Measurements from ENCODE around the gene CNEP1R1.

The CNEP1R1 gene

GRCh38 chr16:50036426-50036825, 11.4 kb downstream of the CNEP1R1 start:
- TF ChIP-seq CTCF (IDR thresholded peaks at IDR 0.05), result no peak
- no peak overlapping the region for H3K4me3 ChIP-seq (ENCODE audit: low read depth, low read length)

DNA sequence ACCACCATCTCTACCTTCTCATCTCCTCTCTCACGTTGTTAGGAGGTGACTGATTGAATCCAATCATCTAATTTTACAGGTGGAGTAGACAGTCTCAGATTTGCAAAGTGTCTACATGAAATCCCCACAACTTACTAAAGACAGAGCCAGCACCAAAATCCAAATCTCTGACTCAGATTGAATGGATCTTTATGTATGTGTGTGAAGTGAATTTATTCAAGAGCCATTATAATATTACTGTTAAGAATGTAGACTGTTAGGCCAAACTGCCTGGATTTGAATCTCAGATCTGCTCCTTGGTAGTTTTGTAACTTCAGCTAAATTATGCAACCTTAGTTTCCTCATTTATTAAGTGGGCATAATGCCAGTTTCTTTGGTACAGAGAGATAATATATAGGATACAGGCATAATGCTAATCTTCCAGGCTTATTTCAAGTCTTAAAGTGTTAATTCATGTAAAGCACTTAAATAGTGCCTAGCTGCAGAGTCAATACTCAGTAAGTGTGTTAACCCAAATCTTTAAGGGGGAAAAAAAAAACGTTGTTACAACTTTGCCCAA, 12.7 kb downstream of the CNEP1R1 start:
- H3K27me3 ChIP-seq (ENCODE audit: control insufficient read depth, insufficient read depth, low read length), result no peaks in the 10 kb centered on the region
- no peaks in the 10 kb centered on the region for H3K4me1 ChIP-seq
- no peaks in the 10 kb centered on the region for H3K9me3 ChIP-seq (ENCODE audit: control insufficient read depth, low read length)
- no peaks in the 10 kb centered on the region for H3K36me3 ChIP-seq (ENCODE audit: control insufficient read depth, insufficient read depth, low read length)
- H3K79me2 ChIP-seq, result no peaks in the 10 kb centered on the region
- no peak for TF ChIP-seq CTCF (IDR thresholded peaks at IDR 0.05)
- H3K27ac ChIP-seq, result no peak overlapping the region
- H3K4me3 ChIP-seq (ENCODE audit: low read depth, low read length), result no peak overlapping the region
- H2AFZ ChIP-seq, result no peak overlapping the region
- H3K4me2 ChIP-seq (ENCODE audit: low read length), result no peak overlapping the region
- no peak overlapping the region for H3K9ac ChIP-seq

More at GRCh38 chr16:50036426-50036825, 11.4 kb downstream of the CNEP1R1 start:
- Histone ChIP-seq H3K4me1 (no peaks in the 10 kb centered on the region), H3K9me3 (ENCODE audit: control insufficient read depth, low read length) (no peaks in the 10 kb centered on the region), H3K27ac (no peak overlapping the region), H2AFZ (no peak overlapping the region), H3K36me3 (ENCODE audit: control insufficient read depth, insufficient read depth, low read length) (no peaks in the 10 kb centered on the region), H3K79me2 (no peaks in the 10 kb centered on the region), H3K27me3 (ENCODE audit: control insufficient read depth, insufficient read depth, low read length) (no peaks in the 10 kb centered on the region), H3K4me2 (ENCODE audit: low read length) (no peak overlapping the region), H3K9ac (no peak overlapping the region)

GRCh38 chr16:50038286-50038685, 13.3 kb downstream of the CNEP1R1 start:
- Histone ChIP-seq H3K27ac (no peak overlapping the region), H3K4me1 (no peaks in the 10 kb centered on the region), H3K79me2 (no peaks in the 10 kb centered on the region), H3K4me2 (ENCODE audit: low read length) (no peak overlapping the region), H3K36me3 (ENCODE audit: control insufficient read depth, insufficient read depth, low read length) (no peaks in the 10 kb centered on the region), H2AFZ (no peak overlapping the region), H3K4me3 (ENCODE audit: low read depth, low read length) (no peak overlapping the region), H3K9me3 (ENCODE audit: control insufficient read depth, low read length) (no peaks in the 10 kb centered on the region), H3K27me3 (ENCODE audit: control insufficient read depth, insufficient read depth, low read length) (no peaks in the 10 kb centered on the region), H3K9ac (no peak overlapping the region)
- TF ChIP-seq CTCF (IDR thresholded peaks at IDR 0.05), result no peak

DNA sequence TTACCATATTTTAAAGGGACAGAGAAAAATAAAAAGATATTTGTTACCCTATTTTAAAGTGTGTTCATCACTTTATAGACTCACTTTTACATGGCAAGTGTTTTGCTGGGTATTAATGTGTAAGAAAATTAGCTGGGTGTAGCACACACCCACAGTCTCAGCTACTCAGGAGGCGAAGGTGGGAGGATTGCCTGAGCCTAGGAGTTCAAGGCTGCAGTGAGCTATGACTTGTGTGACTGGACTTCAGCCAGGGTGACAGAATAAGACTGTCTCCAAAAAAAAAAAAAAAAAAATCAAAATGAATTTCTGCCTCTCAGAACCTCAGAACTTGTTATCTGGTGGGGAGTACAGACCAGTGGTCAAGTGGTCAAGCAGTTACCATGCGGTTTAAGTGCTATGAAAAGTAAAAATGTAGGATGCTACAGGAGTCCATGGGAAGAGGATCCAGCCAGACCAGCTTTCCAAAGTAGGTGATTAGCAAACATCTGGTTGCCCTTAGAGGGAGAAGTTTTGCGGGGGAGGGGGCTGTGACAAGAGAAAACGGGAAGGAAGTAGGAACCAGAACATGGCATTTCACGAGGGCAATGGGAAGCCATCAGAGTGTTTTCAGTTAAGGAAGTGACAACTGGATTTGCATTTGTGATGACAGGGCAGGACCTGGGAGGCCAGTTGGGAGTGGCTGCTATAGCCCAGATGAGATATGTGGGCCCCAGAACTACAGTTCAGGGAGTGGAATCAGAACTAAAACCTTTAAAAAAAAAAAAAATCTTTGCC, 13.9 kb downstream of the CNEP1R1 start:
- Histone ChIP-seq H2AFZ (no peak overlapping the region), H3K4me3 (ENCODE audit: low read depth, low read length) (no peak overlapping the region), H3K4me1 (no peaks in the 10 kb centered on the region), H3K9me3 (ENCODE audit: control insufficient read depth, low read length) (no peaks in the 10 kb centered on the region), H3K27me3 (ENCODE audit: control insufficient read depth, insufficient read depth, low read length) (no peaks in the 10 kb centered on the region), H3K9ac (no peak overlapping the region), H3K36me3 (ENCODE audit: control insufficient read depth, insufficient read depth, low read length) (no peaks in the 10 kb centered on the region), H3K4me2 (ENCODE audit: low read length) (no peak overlapping the region), H3K27ac (no peak overlapping the region), H3K79me2 (no peaks in the 10 kb centered on the region)
- no peak for TF ChIP-seq CTCF (IDR thresholded peaks at IDR 0.05)

- no peak overlapping the region for H2AFZ ChIP-seq
- no peaks in the 10 kb centered on the region for H3K27me3 ChIP-seq (ENCODE audit: control insufficient read depth, insufficient read depth, low read length)
- H3K79me2 ChIP-seq, result no peaks in the 10 kb centered on the region
- no peaks in the 10 kb centered on the region for H3K4me1 ChIP-seq
- H3K9ac ChIP-seq, result no peak overlapping the region
- no peak overlapping the region for H3K27ac ChIP-seq
- no peak overlapping the region for H3K4me2 ChIP-seq (ENCODE audit: low read length)
- no peaks in the 10 kb centered on the region for H3K36me3 ChIP-seq (ENCODE audit: control insufficient read depth, insufficient read depth, low read length)
- no peaks in the 10 kb centered on the region for H3K9me3 ChIP-seq (ENCODE audit: control insufficient read depth, low read length)
- H3K4me3 ChIP-seq (ENCODE audit: low read depth, low read length), result no peak overlapping the region
- no peak for TF ChIP-seq CTCF (IDR thresholded peaks at IDR 0.05)
Measured at GRCh38 chr16:50040018-50040417, 15.0 kb downstream of the CNEP1R1 start.

All from parathyroid adenoma (tissue), 2 donors.